Loucy (cell line): ENCODE measurements around the gene DDOST.

Experiments used
- EZH2phosphoT487 ChIP-seq: fragments of 200-600 bp; IDR thresholded peaks from 2 replicates; pipeline ENCODE4 v1.6.1; 2018; ENCODE audit warnings: antibody characterized with exemption, mild to moderate bottlenecking, moderate library complexity, borderline replicate concordance
- TF ChIP-seq, protein P1 (sequence below): fragments of 200-600 bp; sonication (generic); conservative IDR thresholded peaks from 2 replicates; pipeline ENCODE4 v1.5.1; 2014; ENCODE audit warnings: mild to moderate bottlenecking, antibody characterized with exemption, low read length

DNA sequence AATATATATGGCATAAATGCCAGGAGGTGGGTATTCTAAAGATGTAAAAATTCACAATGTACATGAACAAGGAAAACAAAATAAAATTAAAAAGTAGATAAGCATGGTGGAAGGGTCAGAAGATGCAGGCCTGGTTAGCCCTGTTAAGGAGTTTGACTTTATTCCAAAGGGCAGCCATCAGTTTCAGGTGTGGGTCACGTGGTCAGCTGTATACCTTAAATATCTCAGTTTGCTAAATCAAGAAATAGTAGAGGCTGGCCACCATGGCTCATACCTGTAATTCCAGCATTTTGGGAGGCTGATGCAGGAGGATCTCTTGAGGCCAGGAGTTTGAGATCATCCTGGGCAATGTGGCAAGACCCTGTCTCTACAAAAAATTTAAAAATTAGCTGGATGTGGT lies 36.5 kb downstream of the DDOST start:
- TF ChIP-seq, protein P1, sequence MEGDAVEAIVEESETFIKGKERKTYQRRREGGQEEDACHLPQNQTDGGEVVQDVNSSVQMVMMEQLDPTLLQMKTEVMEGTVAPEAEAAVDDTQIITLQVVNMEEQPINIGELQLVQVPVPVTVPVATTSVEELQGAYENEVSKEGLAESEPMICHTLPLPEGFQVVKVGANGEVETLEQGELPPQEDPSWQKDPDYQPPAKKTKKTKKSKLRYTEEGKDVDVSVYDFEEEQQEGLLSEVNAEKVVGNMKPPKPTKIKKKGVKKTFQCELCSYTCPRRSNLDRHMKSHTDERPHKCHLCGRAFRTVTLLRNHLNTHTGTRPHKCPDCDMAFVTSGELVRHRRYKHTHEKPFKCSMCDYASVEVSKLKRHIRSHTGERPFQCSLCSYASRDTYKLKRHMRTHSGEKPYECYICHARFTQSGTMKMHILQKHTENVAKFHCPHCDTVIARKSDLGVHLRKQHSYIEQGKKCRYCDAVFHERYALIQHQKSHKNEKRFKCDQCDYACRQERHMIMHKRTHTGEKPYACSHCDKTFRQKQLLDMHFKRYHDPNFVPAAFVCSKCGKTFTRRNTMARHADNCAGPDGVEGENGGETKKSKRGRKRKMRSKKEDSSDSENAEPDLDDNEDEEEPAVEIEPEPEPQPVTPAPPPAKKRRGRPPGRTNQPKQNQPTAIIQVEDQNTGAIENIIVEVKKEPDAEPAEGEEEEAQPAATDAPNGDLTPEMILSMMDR = no peak
- TF ChIP-seq EZH2phosphoT487 = no peak
